Activated CD4-positive, alpha-beta T cell treated with anti-CD3 and anti-CD28 coated beads, Interleukin-2, amount 10 ng/mL, durations not matched to agents 7 days and 5 days (primary cell): ENCODE measurements around the gene HERC2. TPM values are rescaled to one million over a fixed set of nuclear protein-coding genes. Genes with fewer than 3 reads are reported as not detected.
"Not testable (repeated sequence)": the region's sequence is repeated elsewhere in the genome, so short reads cannot be mapped to it uniquely, and the experiment has no call there.

Source experiments
- CTCF ChIA-PET: fragments of 350-600 bp; sonication (Branson Sonifier 250); formaldehyde crosslinking; loops from one replicate; lab custom pipeline; 2021; ENCODE audit warnings: antibody characterized with exemption; lab: Charles Lee
- POLR2A ChIA-PET: fragments of 350-600 bp; sonication (Branson Sonifier 250); formaldehyde crosslinking; loops from one replicate; lab custom pipeline; 2021; ENCODE audit warnings: antibody characterized with exemption; lab: Charles Lee
- DNase-seq: peaks from one replicate; pipeline ENCODE4 v3.0.0-alpha.2; 2020
- H3K27ac Mint-ChIP-seq: one replicate; pipeline ENCODE4 v1.8.0; 2021; ENCODE audit warnings: mild to moderate bottlenecking, moderate library complexity, mixed read lengths
- H3K27me3 Mint-ChIP-seq: one replicate; pipeline ENCODE4 v1.8.0; 2021; ENCODE audit warnings: mixed read lengths
- H3K36me3 Mint-ChIP-seq: one replicate; pipeline ENCODE4 v1.8.0; 2021; ENCODE audit warnings: low read depth, mixed read lengths
- H3K4me1 Mint-ChIP-seq: one replicate; pipeline ENCODE4 v1.8.0; 2021; ENCODE audit warnings: mixed read lengths
- H3K4me3 Mint-ChIP-seq: one replicate; pipeline ENCODE4 v1.8.0; 2021; ENCODE audit warnings: mild to moderate bottlenecking, moderate library complexity, mixed read lengths
- H3K9me3 Mint-ChIP-seq: one replicate; pipeline ENCODE4 v1.8.0; 2021; ENCODE audit warnings: mixed read lengths
- total RNA-seq, 2 experiments: library from RNA; stranded (reverse); gene quantifications; one replicate each; pipeline ENCODE4 v1.2.3, GENCODE V29; 2021

The HERC2 gene
- total RNA-seq, 2 experiments from 2014 or later: 47.8 to 48.2 TPM

DNA sequence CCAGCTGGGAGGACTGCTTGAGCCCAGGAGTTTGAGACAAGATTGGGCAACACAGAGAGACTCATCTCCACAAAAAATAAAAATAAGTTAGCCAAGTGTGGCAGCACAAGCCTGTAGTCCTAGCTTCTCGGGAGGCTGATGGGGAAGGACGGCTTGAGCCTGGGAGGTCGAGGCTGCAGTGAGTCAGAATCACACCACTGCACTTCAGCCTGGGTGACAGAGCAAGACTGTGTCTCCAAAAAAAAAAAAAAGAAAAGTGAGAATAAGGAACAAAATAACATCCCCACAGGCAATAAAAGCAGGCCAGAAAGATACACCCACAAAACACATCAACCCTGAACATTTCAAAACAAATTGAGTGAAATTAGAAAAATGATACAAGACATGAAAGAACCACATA is 174.2 kb downstream of the HERC2 start:
- peak overlapping the region; percentile 33 for H3K27ac Mint-ChIP-seq
- H3K4me1 Mint-ChIP-seq: peaks cover 2% of the 10 kb centered on the region
- peaks cover 6% of the 10 kb centered on the region for H3K9me3 Mint-ChIP-seq
- no peak overlapping the region for H3K4me3 Mint-ChIP-seq
- ChIA-PET CTCF (no interaction called here), POLR2A (no interaction called here)
- H3K36me3 Mint-ChIP-seq: peaks cover 40% of the 10 kb centered on the region
- no peaks in the 10 kb centered on the region for H3K27me3 Mint-ChIP-seq
- no peak for DNase-seq

DNA sequence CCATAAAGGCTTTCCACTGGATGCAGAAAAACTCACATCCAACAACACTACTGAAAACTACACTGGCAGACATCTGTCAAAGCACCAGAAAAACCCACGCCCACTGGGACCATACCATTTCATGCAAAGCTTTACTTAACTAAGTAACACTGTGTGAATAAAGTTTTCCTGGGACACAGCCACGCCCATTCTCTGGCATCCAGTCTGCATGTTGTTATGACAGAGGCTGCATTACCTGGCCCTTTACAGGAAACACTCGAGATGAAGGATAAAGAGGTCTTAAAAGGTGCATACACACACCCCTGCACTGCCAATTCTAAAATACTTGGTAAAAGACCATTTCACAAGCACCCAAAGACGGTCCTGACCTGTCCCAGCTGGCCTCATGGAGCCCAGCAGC is 176.6 kb downstream of the HERC2 start:
- CTCF ChIA-PET: interaction anchor here (1.9 kb wide), 1 partner anchor 19 kb away, joined by 6 read pairs; no protein-coding TSS in a partner anchor
- peaks cover 39% of the 10 kb centered on the region for H3K36me3 Mint-ChIP-seq
- H3K27me3 Mint-ChIP-seq, DNase-seq, POLR2A ChIA-PET, H3K4me3 Mint-ChIP-seq, H3K9me3 Mint-ChIP-seq, H3K4me1 Mint-ChIP-seq, H3K27ac Mint-ChIP-seq: not testable (repeated sequence)

DNA sequence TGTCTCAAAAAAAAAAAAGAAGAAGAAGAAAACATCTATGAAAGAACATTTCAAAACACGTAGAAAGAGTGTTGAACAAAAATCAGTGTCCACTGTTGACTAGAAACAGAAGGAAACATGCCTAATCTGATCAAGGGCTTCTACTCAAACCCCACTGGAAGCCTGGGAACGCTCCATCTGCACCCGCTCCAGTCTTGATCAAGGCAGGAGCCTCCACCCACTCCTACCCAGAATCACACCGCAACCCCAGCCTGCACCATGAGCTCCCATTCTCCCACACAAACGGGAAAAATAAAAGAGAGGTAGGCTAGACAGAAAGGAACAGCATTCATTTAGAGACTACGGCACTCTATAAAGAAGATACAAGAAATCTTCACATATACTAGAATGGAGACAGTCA is 181.9 kb downstream of the HERC2 start:
- Mint-ChIP-seq H3K4me3 (no peak overlapping the region), H3K36me3 (peaks cover 55% of the 10 kb centered on the region), H3K27me3 (no peaks in the 10 kb centered on the region), H3K9me3 (peaks cover 4% of the 10 kb centered on the region), H3K4me1 (peaks cover 37% of the 10 kb centered on the region), H3K27ac (no peak overlapping the region)
- POLR2A ChIA-PET: no interaction called here
- CTCF ChIA-PET: no interaction called here
- DNase-seq: no peak

DNA sequence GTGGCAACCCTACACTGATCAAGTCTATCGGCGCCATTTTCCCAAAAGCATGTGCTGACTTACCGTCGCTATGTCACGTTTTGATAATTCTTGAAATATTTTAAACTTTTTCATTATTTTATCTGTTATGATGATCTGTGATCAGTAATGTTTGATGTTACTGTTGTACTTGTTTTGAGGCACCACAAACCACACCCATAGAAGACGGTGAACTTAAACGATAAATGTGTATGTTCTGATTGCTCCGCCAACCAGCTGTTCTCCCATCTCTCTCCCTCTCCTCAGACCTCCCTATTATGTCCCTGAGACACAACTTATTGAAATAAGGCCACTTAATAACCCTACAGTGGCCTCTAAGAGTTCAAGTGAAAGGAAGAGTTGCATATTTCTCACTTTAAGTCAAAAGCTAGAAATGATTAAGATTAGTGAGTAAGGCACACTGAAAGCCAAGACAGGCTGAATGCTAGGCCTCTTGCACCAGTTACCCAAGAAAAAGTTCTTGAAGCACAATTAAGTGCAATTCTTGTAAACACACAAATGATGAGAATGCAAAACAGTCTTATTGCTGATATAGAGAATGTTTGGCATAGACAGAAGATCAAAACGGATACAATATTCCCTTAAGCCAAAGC is 184.5 kb downstream of the HERC2 start:
- peaks cover 57% of the 10 kb centered on the region for H3K4me1 Mint-ChIP-seq
- CTCF ChIA-PET, POLR2A ChIA-PET, H3K4me3 Mint-ChIP-seq, H3K27me3 Mint-ChIP-seq, H3K9me3 Mint-ChIP-seq, DNase-seq: not testable (repeated sequence)
- H3K36me3 Mint-ChIP-seq: peaks cover 59% of the 10 kb centered on the region
- H3K27ac Mint-ChIP-seq: peak overlapping the region; percentile 84

DNA sequence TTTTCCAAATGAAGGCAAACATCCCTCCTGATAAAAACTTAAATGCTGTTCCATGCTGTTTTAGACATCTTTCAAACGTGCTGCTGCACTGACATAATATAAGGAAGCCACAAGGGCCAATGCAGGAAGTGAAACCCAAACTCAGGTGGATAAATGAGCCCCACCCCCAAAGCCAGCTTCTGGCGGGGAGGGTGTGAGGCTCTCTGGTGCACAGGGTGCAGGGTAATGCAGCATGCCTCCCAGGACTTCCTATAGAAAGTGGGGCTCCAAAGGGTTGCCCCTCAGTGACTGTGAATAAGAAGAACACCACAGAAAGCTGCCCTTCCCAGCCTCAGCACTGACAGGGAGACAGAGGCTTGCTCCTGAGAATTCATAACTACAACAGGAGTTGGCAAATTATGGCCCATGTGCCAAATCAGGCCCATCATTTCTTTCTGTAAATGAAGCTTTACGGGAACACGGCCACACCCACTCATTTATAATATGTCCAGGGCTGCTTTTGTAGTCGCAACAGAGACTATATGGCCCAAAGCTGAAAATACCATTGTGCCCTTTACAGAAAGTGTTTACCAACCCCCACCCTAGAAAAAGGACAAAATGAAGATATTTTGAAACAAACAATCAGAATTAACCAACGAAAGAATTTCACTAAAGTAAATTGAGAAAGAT is 185.6 kb downstream of the HERC2 start:
- Mint-ChIP-seq H3K27ac (peak overlapping the region; percentile 84), H3K4me1 (peaks cover 59% of the 10 kb centered on the region), H3K4me3 (peak overlapping the region; percentile 40), H3K36me3 (peaks cover 52% of the 10 kb centered on the region)
- CTCF ChIA-PET, H3K9me3 Mint-ChIP-seq, H3K27me3 Mint-ChIP-seq, POLR2A ChIA-PET: not testable (repeated sequence)
- DNase-seq: peak; percentile 64

DNA sequence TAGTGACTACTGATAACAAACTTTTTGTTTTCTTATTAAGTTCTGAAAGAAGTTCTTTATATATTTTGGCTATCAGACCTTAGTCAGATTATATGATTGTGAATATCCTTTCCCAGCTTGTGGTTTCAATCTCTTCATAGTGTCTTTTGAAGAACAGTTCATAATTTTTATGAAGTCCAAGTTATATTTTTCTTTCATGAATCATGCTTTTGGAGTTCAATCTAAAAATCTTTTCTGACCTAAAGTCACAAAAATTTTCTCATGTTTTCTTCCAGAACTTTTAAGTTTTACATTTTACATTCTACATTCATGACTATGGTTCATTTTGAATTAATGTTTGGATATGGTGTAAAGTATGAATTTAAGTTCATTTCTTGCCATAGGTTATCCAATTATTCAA is 188.7 kb downstream of the HERC2 start:
- Mint-ChIP-seq H3K27ac (no peak overlapping the region), H3K27me3 (no peaks in the 10 kb centered on the region), H3K4me3 (no peak overlapping the region), H3K9me3 (no peaks in the 10 kb centered on the region), H3K36me3 (peaks cover 47% of the 10 kb centered on the region), H3K4me1 (peaks cover 53% of the 10 kb centered on the region)
- ChIA-PET POLR2A (no interaction called here), CTCF (no interaction called here)
- no peak for DNase-seq

DNA sequence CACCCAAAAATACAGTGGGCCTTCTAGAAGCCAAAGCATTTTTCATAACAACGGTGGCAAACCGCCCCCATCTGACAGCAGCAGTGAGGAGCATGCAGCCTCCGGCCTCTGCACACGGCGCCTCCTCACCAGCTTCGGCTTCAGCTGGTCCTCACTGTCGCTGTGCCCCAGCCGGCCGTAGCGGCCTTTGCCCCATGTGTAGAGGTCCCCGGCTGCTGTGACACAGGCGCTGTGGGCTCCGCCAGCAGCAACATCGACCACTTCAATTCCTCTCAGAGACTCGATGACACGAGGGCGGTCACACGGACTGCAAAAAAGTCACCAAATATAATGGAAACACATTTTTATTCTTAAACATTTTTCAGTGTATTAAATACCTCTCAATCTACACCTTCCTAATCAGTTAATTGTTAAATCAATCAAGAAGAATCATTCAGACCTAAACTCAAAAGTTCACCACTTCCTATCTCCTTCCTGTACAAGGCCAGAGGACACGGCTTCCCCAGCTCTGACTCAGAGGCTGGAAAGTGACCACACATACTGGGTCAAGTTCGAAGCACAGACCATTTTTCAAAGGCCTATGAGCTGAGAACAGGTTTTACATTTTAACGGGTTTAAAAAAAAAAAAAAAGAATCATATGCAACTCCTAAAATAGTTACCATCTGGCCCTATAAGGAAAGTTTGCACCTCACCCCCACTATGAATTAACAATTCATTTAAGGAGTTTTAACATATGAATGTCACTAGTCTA is 189.3 kb downstream of the HERC2 start:
- peaks cover 48% of the 10 kb centered on the region for H3K4me1 Mint-ChIP-seq
- no peak overlapping the region for H3K27ac Mint-ChIP-seq
- no peak for DNase-seq
- POLR2A ChIA-PET: no interaction called here
- no peaks in the 10 kb centered on the region for H3K27me3 Mint-ChIP-seq
- H3K4me3 Mint-ChIP-seq: no peak overlapping the region
- no peaks in the 10 kb centered on the region for H3K9me3 Mint-ChIP-seq
- CTCF ChIA-PET: no interaction called here
- peaks cover 42% of the 10 kb centered on the region for H3K36me3 Mint-ChIP-seq

DNA sequence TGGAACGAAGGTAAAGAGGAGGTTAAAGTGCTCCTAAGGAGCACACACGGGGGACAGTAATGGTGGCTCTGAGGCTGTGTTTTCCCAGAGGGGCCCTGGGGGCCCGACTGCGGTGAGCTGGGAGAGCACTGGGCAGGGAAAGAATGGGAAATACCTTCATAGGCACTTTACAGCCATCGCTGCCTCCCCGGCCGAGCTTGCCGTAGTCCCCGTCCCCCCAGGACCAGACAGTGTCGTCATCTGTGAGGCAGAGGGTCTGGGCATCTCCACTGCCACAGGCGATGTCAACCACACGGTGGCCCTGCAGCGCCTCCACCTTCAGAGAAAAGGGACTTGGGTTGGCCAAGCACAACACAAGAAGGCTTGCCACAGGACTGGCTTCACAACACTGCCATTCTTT is 190.0 kb downstream of the HERC2 start:
- H3K4me1 Mint-ChIP-seq: peaks cover 40% of the 10 kb centered on the region
- ChIA-PET POLR2A (no interaction called here), CTCF (no interaction called here)
- H3K27ac Mint-ChIP-seq: no peak overlapping the region
- no peak overlapping the region for H3K4me3 Mint-ChIP-seq
- DNase-seq: no peak
- H3K36me3 Mint-ChIP-seq: peaks cover 36% of the 10 kb centered on the region
- H3K9me3 Mint-ChIP-seq: no peaks in the 10 kb centered on the region
- no peaks in the 10 kb centered on the region for H3K27me3 Mint-ChIP-seq

DNA sequence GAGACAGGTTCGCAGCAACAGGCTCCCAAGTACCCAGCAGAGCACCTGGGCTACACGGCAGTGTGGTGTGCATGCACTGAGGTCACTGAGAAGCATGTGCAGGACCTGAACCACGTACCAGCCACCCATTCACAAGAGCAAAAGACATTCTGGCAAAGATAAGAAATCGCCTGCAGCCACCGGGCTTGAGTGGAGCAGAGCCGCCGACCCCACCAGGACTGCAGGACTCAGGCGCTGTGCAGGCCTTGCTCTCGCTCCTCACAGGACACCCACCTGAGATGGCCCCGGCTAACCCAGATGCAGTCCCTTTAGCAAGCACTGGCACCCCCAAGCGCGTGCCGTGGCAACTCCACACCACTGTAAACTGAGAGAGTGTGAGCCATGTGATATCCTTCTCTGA is 190.6 kb downstream of the HERC2 start:
- ChIA-PET CTCF (no interaction called here), POLR2A (no interaction called here)
- Mint-ChIP-seq H3K4me3 (no peak overlapping the region), H3K27ac (no peak overlapping the region), H3K9me3 (no peaks in the 10 kb centered on the region), H3K4me1 (peaks cover 35% of the 10 kb centered on the region), H3K27me3 (no peaks in the 10 kb centered on the region), H3K36me3 (peaks cover 32% of the 10 kb centered on the region)
- DNase-seq: no peak

DNA sequence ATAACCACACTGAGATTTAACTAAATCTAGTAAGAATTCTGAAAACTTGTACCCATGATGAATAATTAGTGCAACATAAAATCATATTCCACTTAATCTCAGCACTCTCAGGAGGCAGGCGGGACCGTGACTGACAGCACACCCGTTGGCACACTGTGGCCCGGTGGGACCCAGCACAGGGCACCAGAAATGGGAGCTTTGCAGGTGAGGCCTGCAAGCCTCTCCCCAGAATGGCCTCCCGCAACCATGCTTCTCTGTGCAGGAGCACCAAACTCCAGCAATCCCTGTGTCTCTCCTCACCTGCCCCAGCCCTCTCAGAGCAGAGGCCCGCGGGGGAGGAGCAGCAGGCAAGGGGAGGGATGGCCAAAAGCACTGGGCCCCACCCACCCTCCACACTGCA is 191.3 kb downstream of the HERC2 start:
- peaks cover 28% of the 10 kb centered on the region for H3K36me3 Mint-ChIP-seq
- ChIA-PET CTCF (interaction anchor here (1.4 kb wide), 1 partner anchor 13 kb away, joined by 3 read pairs; no protein-coding TSS in a partner anchor), POLR2A (no interaction called here)
- H3K4me3 Mint-ChIP-seq: no peak overlapping the region
- H3K9me3 Mint-ChIP-seq: no peaks in the 10 kb centered on the region
- no peaks in the 10 kb centered on the region for H3K27me3 Mint-ChIP-seq
- DNase-seq: no peak
- no peak overlapping the region for H3K27ac Mint-ChIP-seq
- H3K4me1 Mint-ChIP-seq: peaks cover 28% of the 10 kb centered on the region

DNA sequence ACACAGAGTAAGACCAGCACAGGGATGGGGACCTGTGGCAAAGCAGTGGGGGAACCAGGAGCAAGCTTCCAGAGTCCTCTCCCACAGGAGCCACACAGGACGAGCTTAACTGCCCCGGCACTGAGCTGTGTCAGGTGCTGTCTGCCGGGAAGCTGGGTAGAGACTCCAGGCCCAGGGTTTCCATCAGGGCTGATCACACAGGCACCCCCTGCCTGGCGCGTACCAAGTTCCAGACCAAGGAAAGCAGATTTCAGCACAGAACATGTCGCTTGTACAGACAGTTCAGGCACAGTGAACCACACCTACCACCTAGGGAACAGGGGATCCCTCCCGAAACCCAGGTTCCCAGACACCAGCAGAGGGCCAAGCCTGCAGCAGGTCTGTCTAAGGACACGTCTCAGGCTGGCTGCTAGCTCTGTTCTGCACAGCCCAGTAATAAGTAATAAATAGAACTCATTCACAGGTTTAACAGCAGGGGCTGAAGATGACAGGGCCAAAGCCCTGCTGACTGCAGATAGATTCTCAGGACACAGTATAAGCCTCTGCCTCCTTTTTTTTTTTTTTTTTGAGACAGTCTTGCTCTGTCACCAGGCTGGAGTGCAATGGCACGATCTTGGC is 192.6 kb downstream of the HERC2 start:
- ChIA-PET CTCF (no interaction called here), POLR2A (no interaction called here)
- H3K36me3 Mint-ChIP-seq: peaks cover 19% of the 10 kb centered on the region
- no peak overlapping the region for H3K27ac Mint-ChIP-seq
- no peak for DNase-seq
- H3K4me3 Mint-ChIP-seq: no peak overlapping the region
- H3K4me1 Mint-ChIP-seq: peaks cover 19% of the 10 kb centered on the region
- H3K27me3 Mint-ChIP-seq: no peaks in the 10 kb centered on the region
- no peaks in the 10 kb centered on the region for H3K9me3 Mint-ChIP-seq

DNA sequence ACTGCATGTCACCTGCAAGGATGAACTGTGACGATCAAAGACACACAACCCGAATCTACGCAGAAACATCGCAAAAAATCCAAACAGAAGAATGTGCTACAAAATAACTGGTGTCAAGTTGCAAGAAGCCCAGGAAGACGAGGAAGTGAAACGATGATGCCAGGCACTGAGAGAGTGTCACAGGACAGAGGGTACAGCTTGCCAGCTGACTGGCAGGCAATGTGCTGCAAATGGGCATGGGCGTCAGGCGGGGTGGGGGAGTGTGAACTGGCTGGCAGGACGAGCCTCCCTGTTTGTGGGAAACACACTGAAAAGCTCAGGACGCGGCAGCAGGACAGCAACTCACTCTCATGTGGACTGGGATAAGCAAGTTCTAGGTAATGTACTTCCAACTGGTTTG is 193.9 kb downstream of the HERC2 start:
- Mint-ChIP-seq H3K4me1 (peaks cover 7% of the 10 kb centered on the region), H3K27me3 (no peaks in the 10 kb centered on the region), H3K9me3 (no peaks in the 10 kb centered on the region), H3K27ac (no peak overlapping the region), H3K4me3 (no peak overlapping the region), H3K36me3 (peaks cover 18% of the 10 kb centered on the region)
- no peak for DNase-seq
- CTCF ChIA-PET: no interaction called here
- POLR2A ChIA-PET: no interaction called here

DNA sequence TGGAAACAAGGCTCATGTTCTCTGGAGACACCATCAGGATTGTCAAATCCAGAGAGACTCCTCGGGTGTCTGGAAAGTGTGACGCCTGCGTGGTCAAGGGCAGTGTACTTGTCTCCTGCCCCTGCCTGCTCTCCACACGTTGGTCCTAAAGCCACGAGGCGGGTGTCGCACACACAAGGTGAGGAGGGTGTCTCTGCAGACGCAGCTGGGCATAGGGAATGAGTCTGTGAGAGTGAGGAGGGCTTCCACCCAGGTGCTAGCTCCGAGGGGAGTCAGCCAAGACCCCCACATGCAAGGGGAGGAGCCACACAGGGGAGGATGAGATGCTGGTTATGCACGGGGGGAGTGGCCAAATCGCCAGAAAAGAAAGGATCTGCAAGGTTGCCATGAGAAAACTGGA is 194.9 kb downstream of the HERC2 start:
- CTCF ChIA-PET: interaction anchor here (1.6 to 1.7 kb wide), 2 partner anchors 17 to 29 kb away, joined by 5 to 6 read pairs; no protein-coding TSS in a partner anchor
- no peaks in the 10 kb centered on the region for H3K27me3 Mint-ChIP-seq
- H3K27ac Mint-ChIP-seq: no peak overlapping the region
- no peak for DNase-seq
- H3K4me3 Mint-ChIP-seq: no peak overlapping the region
- POLR2A ChIA-PET: no interaction called here
- no peaks in the 10 kb centered on the region for H3K9me3 Mint-ChIP-seq
- H3K4me1 Mint-ChIP-seq: no peaks in the 10 kb centered on the region
- H3K36me3 Mint-ChIP-seq: peaks cover 18% of the 10 kb centered on the region
